ENCODE results near the gene PCDHGA1.
"Not testable (repeated sequence)": the region's sequence is repeated elsewhere in the genome, so short reads cannot be mapped to it uniquely, and the experiment has no call there.

The PCDHGA1 gene

GRCh38 chr5:141349917-141350619, 19.8 kb downstream of the PCDHGA1 start, which contains the start of gene PCDHGB1:
PCDHGB1 (plus strand) TSS chr5:141350099; CDS start chr5:141350261, 162 bp downstream.
- DNase-seq, result peak; percentile 26

- DNase-seq, result no peak
Measured at GRCh38 chr5:141351591-141351990, 21.3 kb downstream of the PCDHGA1 start.

GRCh38 chr5:141354900-141355469, 24.7 kb downstream of the PCDHGA1 start, which contains the start of gene PCDHGA4:
PCDHGA4 (plus strand) TSS chr5:141355021; CDS start chr5:141355108, 87 bp downstream.
- no peak for DNase-seq

- DNase-seq, result no peak
Measured at GRCh38 chr5:141355641-141356040, 25.3 kb downstream of the PCDHGA1 start.

GRCh38 chr5:141356133-141356532, 25.8 kb downstream of the PCDHGA1 start:
- DNase-seq, result no peak

GRCh38 chr5:141356950-141357349, 26.6 kb downstream of the PCDHGA1 start:
- no peak for DNase-seq

GRCh38 chr5:141359790-141360426, 29.6 kb downstream of the PCDHGA1 start, which contains the start of gene PCDHGB2:
PCDHGB2 (plus strand) TSS chr5:141359994; CDS start chr5:141360136, 142 bp downstream.
- DNase-seq, result no peak

GRCh38 chr5:141360685-141361084, 30.4 kb downstream of the PCDHGA1 start:
- no peak for DNase-seq

GRCh38 chr5:141362719-141363118, 32.4 kb downstream of the PCDHGA1 start:
- DNase-seq, result no peak

GRCh38 chr5:141363952-141364660, 33.8 kb downstream of the PCDHGA1 start, which contains the start of gene PCDHGA5:
PCDHGA5 (plus strand) TSS chr5:141364162; CDS start chr5:141364331, 169 bp downstream.
- no peak for DNase-seq

GRCh38 chr5:141366016-141366896, 35.9 kb downstream of the PCDHGA1 start:
- no peak for DNase-seq

GRCh38 chr5:141369994-141370848, 39.9 kb downstream of the PCDHGA1 start, which contains the start of gene PCDHGB3:
PCDHGB3 (plus strand) TSS chr5:141370242; CDS start chr5:141370395, 153 bp downstream.
- peak; percentile 36 for DNase-seq

GRCh38 chr5:141371572-141372475, 41.5 kb downstream of the PCDHGA1 start:
- DNase-seq, result no peak

GRCh38 chr5:141373673-141374317, 43.5 kb downstream of the PCDHGA1 start, which contains the start of gene PCDHGA6:
PCDHGA6 (plus strand) TSS chr5:141373891; CDS start chr5:141374084, 193 bp downstream.
- no peak for DNase-seq

- DNase-seq, result no peak
Measured at GRCh38 chr5:141374627-141375026, 44.3 kb downstream of the PCDHGA1 start.

- DNase-seq, result not testable (repeated sequence)
Measured at GRCh38 chr5:141375444-141376155, 45.3 kb downstream of the PCDHGA1 start.

- no peak for DNase-seq
Measured at GRCh38 chr5:141382469-141383294, 52.4 kb downstream of the PCDHGA1 start, which contains the start of gene PCDHGA7. PCDHGA7 (plus strand) TSS chr5:141382742; CDS start chr5:141382900, 158 bp downstream.
